Measurements from ENCODE around the gene UBA7.
"Not testable (repeated sequence)": the region's sequence is repeated elsewhere in the genome, so short reads cannot be mapped to it uniquely, and the experiment has no call there.

The UBA7 gene

DNA sequence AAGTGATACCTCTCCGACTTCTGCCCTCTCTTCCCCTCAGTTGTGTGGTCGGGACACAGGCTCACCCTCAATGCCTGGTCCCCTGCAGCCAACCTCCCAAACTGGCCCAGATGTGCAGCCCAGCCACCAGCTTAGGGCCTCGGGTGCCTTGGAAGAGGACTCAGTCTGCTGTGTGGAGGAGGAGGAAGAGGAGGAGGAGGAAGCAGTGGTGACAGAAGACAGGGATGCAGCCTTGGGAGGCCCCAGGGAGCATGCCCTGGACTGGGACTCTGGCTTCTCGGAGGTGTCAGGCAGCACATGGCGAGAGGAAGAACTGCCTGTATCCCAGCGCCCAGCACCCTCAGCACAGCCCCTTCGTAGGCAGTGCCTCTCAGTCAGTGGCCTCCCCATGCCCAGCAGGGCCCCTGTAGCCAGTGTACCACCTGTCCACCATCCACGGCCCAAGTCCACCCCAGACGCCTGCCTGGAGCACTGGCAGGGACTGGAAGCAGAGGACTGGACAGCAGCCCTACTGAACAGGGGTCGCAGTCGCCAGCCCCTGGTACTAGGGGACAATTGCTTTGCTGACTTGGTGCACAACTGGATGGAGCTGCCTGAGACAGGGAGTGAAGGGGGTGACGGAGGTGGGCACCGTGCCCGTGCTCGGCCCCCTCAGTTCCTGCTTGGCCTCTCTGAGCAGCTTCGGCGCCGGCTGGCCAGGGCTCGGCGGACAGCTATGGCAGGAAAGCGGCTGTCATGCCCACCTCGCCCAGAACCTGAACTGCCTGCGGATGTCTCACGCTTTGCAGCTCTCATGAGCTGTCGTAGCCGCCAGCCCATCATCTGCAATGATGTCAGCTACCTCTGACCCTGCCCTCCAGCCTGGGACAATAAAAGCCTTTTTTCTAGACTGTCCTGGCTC is 9.4 kb downstream of the UBA7 start:
- DNase-seq, result peak; percentile 77

- DNase-seq, result no peak
Observed at GRCh38 chr3:49803465-49804140, 10.2 kb downstream of the UBA7 start.

DNA sequence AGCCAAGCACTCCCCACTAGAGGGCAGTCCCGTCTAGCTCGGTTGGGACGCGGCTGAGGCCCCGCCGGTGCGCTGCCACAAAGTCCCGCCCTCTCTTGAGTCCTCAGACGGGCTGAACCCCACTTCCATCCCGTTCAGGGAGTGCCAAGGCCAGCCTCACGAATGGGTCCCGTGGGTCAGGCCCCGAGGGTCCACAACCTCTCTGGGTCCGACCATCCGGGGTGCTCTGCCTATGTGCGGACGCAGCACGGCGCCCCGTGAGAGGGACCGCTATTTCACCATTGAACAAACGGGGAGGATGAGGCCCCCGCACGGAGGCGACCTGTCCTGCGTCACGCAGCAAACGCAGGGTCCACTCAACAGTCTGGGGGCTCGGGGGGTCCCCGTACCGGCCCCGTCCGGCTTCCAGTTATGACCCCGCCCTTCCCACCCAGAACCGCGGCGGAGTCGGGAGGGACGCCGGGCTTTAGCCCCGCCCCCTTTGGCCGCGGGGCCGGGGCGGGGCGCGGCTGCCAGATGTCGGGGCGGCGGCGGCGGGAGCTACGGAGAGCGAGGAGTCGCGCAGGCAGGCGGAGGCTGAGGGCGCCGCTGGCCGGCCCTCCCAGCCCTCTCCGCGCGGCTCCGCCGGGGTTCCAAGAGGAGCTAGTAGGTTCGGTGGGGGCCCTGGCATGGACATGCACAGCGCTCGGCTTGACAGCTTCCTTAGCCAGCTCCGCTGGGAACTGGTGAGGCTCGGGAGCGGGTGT is 10.9 kb downstream of the UBA7 start, which contains the start of gene INKA1:
INKA1 (plus strand) TSS at position 543 of the 746 bp plus-strand sequence; CDS start at position 675, 132 bp downstream.
- peak; percentile 91 for DNase-seq

GRCh38 chr3:49801160-49801559 is 12.6 kb downstream of the UBA7 start:
- DNase-seq, result no peak

DNA sequence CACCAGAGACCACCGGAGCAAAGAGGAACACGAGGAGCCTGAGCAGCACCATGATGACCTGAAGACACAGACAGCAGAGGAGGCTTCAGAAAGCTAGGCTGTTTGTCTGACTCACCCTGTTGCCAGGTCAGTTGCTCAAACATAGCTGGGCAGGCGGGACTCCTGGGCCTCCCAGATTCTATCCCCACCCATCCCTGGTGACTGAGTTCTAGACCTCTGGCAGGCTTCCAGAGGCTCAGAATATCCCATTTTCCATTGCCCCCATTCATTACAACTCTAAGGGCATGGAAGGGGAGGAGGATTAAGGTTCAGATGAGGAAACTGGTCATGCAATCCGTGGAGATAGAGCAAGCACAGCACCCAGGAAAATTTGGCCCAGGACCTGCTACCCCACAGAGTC is 14.0 kb downstream of the UBA7 start, which contains the start of gene CDHR4:
CDHR4 (minus strand) TSS at position 113 of the 400 bp plus-strand sequence; CDS start at position 52, 61 bp downstream.
- DNase-seq, result no peak

DNA sequence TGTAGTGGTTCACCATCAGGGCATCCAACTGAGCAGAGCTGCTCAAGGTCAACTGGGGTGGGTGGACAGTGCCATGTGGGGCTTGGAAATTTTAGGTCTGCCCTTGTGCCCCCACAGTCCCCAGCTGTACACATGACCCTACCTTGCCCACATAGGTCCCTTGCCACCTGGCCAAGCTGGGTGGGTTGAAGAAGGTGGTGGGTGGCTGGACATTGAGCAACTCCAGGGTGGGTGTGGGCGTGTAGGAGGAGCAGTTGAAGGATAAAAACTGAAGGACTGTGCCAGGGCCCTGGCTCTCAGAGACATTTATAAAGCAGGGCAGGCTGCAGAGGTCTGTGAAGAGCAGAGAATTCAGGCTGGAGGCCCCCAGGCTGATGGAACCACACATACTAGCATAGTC is 14.6 kb downstream of the UBA7 start:
- no peak for DNase-seq

DNA sequence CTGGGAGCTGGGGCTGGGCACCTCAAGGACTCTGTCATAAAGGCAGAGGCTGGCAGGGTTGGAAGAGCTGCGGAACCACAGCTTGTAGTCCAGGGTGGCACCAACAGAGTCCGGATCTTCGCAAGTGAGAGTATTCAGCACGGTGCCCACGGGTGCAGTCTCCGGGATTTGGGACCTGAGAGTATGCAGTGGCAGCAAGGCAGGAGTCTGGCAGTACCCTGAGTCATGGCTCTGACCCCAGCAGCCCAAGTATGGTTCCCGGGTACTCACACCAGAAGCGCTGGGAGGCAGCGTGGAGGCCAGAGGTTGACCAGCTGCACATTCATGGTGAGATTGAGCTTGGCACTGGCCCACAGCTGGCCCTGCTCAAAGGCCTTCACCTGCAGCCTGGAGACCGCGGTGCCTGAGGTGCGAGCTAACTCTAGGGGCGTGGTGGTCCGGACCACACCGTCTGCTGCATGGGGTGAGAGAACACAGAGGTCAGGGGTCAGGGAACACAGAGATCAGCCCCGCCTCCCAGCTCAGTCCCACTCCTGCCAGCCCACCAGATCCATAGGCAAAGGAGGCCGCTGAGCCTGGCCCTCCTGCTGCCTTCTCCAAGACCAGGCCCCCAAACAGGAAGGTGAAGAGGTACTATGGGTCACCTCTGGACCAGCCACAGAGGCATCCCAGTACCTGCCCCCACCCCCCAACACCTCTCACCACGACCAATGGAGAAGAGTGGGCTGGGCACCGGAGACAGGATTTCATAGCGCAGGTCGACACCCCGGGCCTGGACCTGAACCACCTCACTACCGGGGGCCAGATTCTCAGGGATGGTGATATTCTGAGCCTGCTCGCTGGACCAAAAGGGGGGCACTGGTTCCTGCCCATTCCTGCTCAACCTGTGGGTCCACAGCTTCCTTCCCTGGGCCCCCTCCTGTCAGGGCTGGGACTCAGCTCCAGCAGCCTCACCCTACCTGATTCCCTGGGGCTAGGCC is 18.5 kb downstream of the UBA7 start:
- no peak for DNase-seq

DNA sequence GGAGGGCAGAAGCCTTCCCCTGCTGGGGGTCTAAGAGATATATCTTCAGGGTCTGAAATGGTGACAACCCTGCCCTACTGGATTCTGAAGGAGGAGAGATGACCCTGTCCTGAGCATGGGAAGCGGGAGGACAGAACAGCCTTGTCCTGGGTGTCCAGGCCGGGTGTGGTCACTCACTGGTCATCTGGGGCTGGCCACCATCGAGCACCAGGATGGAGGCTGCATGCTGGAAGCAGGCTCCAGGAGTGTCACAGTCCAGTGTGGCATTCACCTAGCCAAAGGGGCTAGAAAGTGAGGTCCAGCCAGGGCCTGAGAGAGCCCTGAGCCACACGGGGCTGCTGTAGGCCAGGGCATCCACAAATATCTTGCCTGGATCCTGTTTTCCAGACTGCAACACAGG is 19.3 kb downstream of the UBA7 start:
- no peak for DNase-seq

GRCh38 chr3:49793486-49794085 is 20.2 kb downstream of the UBA7 start:
- DNase-seq, result no peak

- peak; percentile 32 for DNase-seq
Observed at GRCh38 chr3:49792371-49793150, 21.2 kb downstream of the UBA7 start.

- peak; percentile 53 for DNase-seq
Observed at GRCh38 chr3:49791571-49791970, 22.2 kb downstream of the UBA7 start.

- DNase-seq, result peak; percentile 84
Observed at GRCh38 chr3:49790626-49791411, 22.9 kb downstream of the UBA7 start.

GRCh38 chr3:49788056-49788455 is 25.7 kb downstream of the UBA7 start:
- peak; percentile 14 for DNase-seq

GRCh38 chr3:49787536-49787935 is 26.2 kb downstream of the UBA7 start:
- DNase-seq, result no peak

- DNase-seq, result no peak
Observed at GRCh38 chr3:49787182-49787464, 26.6 kb downstream of the UBA7 start.

DNA sequence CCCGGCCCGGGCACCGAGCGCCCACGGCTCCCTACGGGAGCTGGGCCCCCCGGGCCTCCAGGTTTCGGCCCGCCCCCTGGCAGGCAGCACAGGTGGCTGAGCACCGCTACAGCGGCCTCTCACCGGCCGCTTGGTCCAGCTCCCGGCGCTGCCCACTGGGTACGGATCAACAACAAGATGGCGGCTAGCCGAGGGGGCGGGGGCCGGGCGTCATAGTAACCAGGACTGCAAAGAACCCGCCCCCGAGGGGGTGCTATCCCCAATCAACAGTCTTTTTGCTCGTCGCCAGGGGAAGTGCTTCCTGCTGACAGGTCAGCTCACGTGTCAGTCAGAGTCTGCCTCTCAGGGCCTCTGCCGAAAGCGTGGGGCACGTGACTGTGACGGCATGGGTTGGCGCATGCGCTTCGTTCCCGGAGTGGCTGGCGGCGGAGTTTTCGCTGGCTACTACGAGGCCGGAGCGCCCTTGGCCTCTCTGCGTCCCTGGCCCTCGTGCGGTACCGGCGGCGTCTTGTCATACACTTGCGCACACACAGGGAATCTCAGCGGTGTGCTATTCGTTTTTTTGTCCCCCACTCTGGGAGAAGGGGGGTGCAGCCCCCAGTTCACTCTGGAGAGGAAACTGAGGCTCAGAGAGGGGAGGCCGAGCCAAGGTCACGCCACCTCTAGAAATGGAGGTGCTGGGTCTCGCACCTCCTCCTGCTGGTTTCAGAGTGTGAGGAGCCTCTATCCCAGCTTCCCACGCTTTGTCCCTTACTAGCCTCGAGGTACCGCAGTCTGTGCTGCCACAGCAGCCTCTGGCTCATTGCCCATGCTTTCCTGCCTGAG is 27.2 kb downstream of the UBA7 start, which contains the start of gene IP6K1:
IP6K1 (minus strand) TSS at position 186 of the 825 bp plus-strand sequence. CDS start 38,502 bp downstream, outside the sequence.
- peak; percentile 100 for DNase-seq

GRCh38 chr3:49785565-49786356 is 28.0 kb downstream of the UBA7 start:
- no peak for DNase-seq

- not testable (repeated sequence) for DNase-seq
Observed at GRCh38 chr3:49782277-49782676, 31.5 kb downstream of the UBA7 start.

Data from islet precursor cell (in vitro differentiated cells).